GM21367 (cell line): ENCODE results near the gene FUBP3.

Experiments used
- ATAC-seq: cut with Tn5 transposase; IDR thresholded peaks from one replicate; pipeline ENCODE4 v1.9.1; 2021; ENCODE audit not compliant: unreplicated experiment

Gene FUBP3

GRCh38 chr9:130661451-130662098 lies 82.2 kb downstream of the FUBP3 start:
- ATAC-seq = no peak

GRCh38 chr9:130662099-130662969 lies 83.0 kb downstream of the FUBP3 start:
- no peak for ATAC-seq

- ATAC-seq = no peak
Measured at GRCh38 chr9:130662970-130663257, 83.5 kb downstream of the FUBP3 start.

GRCh38 chr9:130663258-130663976 lies 84.0 kb downstream of the FUBP3 start:
- ATAC-seq = no peak

- ATAC-seq = no peak
Measured at GRCh38 chr9:130663977-130664250, 84.5 kb downstream of the FUBP3 start.

GRCh38 chr9:130664251-130665028 lies 85.1 kb downstream of the FUBP3 start, which contains the start of gene PRDM12:
PRDM12 (plus strand) TSS chr9:130664594; CDS start chr9:130664654, 60 bp downstream.
- ATAC-seq = no peak

GRCh38 chr9:130665029-130665430 lies 85.7 kb downstream of the FUBP3 start:
- ATAC-seq = no peak

GRCh38 chr9:130665431-130666392 lies 86.3 kb downstream of the FUBP3 start:
- no peak for ATAC-seq

- no peak for ATAC-seq
Measured at GRCh38 chr9:130666393-130667119, 87.2 kb downstream of the FUBP3 start.

GRCh38 chr9:130667120-130667435 lies 87.7 kb downstream of the FUBP3 start:
- ATAC-seq = no peak

- ATAC-seq = no peak
Measured at GRCh38 chr9:130668196-130668595, 88.8 kb downstream of the FUBP3 start.

GRCh38 chr9:130668659-130669058 lies 89.3 kb downstream of the FUBP3 start:
- no peak for ATAC-seq

- ATAC-seq = no peak
Measured at GRCh38 chr9:130669965-130670364, 90.6 kb downstream of the FUBP3 start.

- ATAC-seq = no peak
Measured at GRCh38 chr9:130670644-130671043, 91.3 kb downstream of the FUBP3 start.

- no peak for ATAC-seq
Measured at GRCh38 chr9:130672466-130672865, 93.1 kb downstream of the FUBP3 start.

- ATAC-seq = no peak
Measured at GRCh38 chr9:130672933-130673615, 93.7 kb downstream of the FUBP3 start.

- ATAC-seq = no peak
Measured at GRCh38 chr9:130675396-130675795, 96.0 kb downstream of the FUBP3 start.

- ATAC-seq = no peak
Measured at GRCh38 chr9:130677252-130677651, 97.9 kb downstream of the FUBP3 start.
